Left lung (tissue), 10 donors: Measurements from ENCODE around the gene SH3RF1. TPM values are rescaled to one million over a fixed set of nuclear protein-coding genes. Genes with fewer than 3 reads are reported as not detected.
A peak's percentile ranks its signal among the peaks of the same experiment; 100 is the strongest.

Experiments
- ATAC-seq: fragments of 200-7000 bp; cut with Tn5 transposase; one replicate; pipeline ENCODE4 v1.9.1; 2020; ENCODE audit warnings: moderate library complexity
- DNase-seq, 4 donors: peaks; one replicate each; pipeline ENCODE4 v3.0.0-alpha.2; 2013 to 2020
- H3K27ac ChIP-seq, 2 donors: fragments of 200-600 bp; sonication (generic) in 1 of 2; one replicate each; pipeline versions ENCODE4 v1.5.0 to v1.8.0; 2020 to 2021
- H3K27me3 ChIP-seq, 2 donors: fragments of 200-600 bp; sonication (generic) in 1 of 2; one replicate each; pipeline versions ENCODE4 v1.5.0 to v1.8.0; 2020 to 2021
- H3K36me3 ChIP-seq, 2 donors: fragments of 200-600 bp; sonication (generic) in 1 of 2; one replicate each; pipeline versions ENCODE4 v1.5.0 to v1.8.0; 2020 to 2021
- H3K4me1 ChIP-seq, 2 donors: fragments of 200-600 bp; one replicate each; pipeline ENCODE4 v1.8.0; 2021
- H3K4me3 ChIP-seq, 2 donors: fragments of 200-600 bp; sonication (generic) in 1 of 2; one replicate each; pipeline versions ENCODE4 v1.5.0 to v1.8.0; 2020 to 2021; ENCODE audit warnings: mild to moderate bottlenecking in 1 of 2
- H3K9me3 ChIP-seq, 2 donors: fragments of 200-600 bp; sonication (generic) in 1 of 2; one replicate each; pipeline versions ENCODE4 v1.5.0 to v1.8.0; 2020 to 2021
- intact Hi-C, 2 donors: fragments of 100-400 bp; cut with DNase I; formaldehyde crosslinking; loops; one replicate each; pipeline versions ENCODE4 v1.11.2 to v1.14.2; 2022
- polyA plus RNA-seq, 6 donors: library from polyadenylated mRNA; unstranded; fragments of 120-200 nt; gene quantifications; one replicate each; pipeline ENCODE4 v1.2.1, GENCODE V29; 2013; ENCODE audit not compliant: insufficient read length in 6 of 6
- total RNA-seq, 2 donors: library from RNA; stranded (reverse); fragmentation: NEBNext Ultra II Directional; extraction: Animal tissue kit (Norgen Biotek cat#: 25700); gene quantifications; one replicate each; pipeline ENCODE4 v1.2.1, GENCODE V29; 2021
- TF ChIP-seq, protein P1 (sequence below), 2 donors: fragments of 200-600 bp; sonication (generic) in 1 of 2; IDR thresholded peaks; one replicate each; pipeline versions ENCODE4 v1.5.0 to v1.8.0; 2021; ENCODE audit warnings: antibody characterized with exemption in 2 of 2
- donor health status: DM: no; HTN: yes; CAD: no.
- donor health status: DM: no; HTN: no; CAD: no.

Gene SH3RF1
- total and polyA plus RNA-seq, 8 donors = 18.9 to 39.4 (median 20.8) TPM

DNA sequence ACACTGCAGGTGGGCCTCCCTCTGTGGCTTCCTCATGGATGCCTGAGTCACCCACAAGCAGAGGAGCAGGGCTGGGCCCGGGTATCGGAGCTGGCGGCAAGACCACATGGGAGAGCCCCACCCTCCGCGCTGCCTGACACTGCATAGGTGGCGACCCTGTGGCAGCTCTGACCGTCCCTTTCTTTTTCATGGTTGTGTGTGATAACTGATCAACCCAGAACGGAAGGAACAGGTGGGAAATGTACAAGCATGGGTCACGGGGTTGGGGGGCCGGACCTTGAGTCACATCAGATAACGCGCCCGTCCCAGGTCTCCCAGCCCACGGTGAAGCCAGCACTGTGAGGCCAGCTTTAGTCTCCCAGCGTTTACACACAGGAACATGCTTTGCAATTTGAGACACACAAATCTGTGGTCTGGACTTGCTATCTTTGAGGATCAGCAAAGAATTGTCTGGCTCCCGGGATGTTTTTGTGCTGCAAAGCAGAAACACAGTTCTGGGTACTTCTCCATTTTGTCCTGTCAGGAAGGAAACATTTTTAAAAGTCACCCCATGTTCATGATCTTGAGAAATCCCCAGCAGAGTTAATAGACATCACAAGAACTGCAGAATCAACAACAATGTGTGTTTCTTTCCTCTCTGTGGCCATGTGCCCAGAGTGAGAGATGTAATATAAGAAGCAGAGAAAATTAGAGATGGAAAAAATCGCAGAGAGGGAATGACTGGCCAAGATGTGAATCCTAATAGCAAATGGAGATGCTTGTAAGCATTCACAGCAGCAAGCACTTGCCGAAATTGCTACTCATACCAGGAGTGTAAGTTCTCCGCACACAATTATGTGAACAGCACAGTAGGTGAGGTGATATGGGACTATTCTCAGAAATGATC, 190.6 kb downstream of the SH3RF1 start:
- no peak overlapping the region for H3K4me3 ChIP-seq
- H3K27ac ChIP-seq = peak overlapping the region; percentile 73 to 91
- peak; percentile 80 for ATAC-seq

DNA sequence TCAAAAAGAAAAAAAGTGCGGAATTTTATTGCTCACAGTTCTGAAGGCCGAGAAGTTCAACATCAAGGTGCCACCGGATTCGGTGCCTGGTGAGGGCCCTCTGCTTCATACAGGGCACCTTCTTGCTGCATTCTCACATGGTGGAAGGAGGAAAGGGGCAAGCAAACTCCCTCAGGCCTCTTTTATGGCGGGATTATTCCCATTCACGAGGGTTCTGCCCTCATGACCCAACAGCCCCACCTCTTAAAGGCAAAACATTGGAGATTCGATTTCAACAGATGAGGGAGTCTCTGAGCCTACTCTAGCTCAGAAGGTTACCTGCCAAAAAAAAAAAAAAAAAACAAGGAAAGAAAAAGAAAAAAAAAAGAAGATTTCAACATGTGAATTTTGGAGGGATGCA, 196.6 kb downstream of the SH3RF1 start:
- TF ChIP-seq, protein P1, sequence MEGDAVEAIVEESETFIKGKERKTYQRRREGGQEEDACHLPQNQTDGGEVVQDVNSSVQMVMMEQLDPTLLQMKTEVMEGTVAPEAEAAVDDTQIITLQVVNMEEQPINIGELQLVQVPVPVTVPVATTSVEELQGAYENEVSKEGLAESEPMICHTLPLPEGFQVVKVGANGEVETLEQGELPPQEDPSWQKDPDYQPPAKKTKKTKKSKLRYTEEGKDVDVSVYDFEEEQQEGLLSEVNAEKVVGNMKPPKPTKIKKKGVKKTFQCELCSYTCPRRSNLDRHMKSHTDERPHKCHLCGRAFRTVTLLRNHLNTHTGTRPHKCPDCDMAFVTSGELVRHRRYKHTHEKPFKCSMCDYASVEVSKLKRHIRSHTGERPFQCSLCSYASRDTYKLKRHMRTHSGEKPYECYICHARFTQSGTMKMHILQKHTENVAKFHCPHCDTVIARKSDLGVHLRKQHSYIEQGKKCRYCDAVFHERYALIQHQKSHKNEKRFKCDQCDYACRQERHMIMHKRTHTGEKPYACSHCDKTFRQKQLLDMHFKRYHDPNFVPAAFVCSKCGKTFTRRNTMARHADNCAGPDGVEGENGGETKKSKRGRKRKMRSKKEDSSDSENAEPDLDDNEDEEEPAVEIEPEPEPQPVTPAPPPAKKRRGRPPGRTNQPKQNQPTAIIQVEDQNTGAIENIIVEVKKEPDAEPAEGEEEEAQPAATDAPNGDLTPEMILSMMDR (IDR thresholded peaks at IDR 0.05) = no peak
- intact Hi-C loops = no loop called here
- H3K4me1 ChIP-seq = peaks cover 0 to under 1% of the 10 kb centered on the region in 2 donors

More for the DNA sequence above, 190.6 kb downstream of the SH3RF1 start:
- Histone ChIP-seq H3K36me3 (no peaks in the 10 kb centered on the region), H3K9me3 (no peaks in the 10 kb centered on the region), H3K27me3 (no peaks in the 10 kb centered on the region), H3K4me1 (peaks cover 5 to 27% of the 10 kb centered on the region in 2 donors)
- intact Hi-C loops = no loop called here
- DNase-seq = peak in 3 of 4 donors; percentile 73 to 85 (median 84)
- TF ChIP-seq, protein P1 (IDR thresholded peaks at IDR 0.05) = no peak

GRCh38 chr4:169071747-169072146, 199.0 kb downstream of the SH3RF1 start:
- DNase-seq (no peak), ATAC-seq (no peak)
- Histone ChIP-seq H3K4me1 (no peaks in the 10 kb centered on the region), H3K36me3 (no peaks in the 10 kb centered on the region), H3K4me3 (no peak overlapping the region), H3K27me3 (no peaks in the 10 kb centered on the region), H3K27ac (no peak overlapping the region), H3K9me3 (peaks cover 0 to 3% of the 10 kb centered on the region in 2 donors)
- intact Hi-C loops = no loop called here
- TF ChIP-seq, protein P1 (IDR thresholded peaks at IDR 0.05) = no peak

More for the DNA sequence above, 196.6 kb downstream of the SH3RF1 start:
- Histone ChIP-seq H3K36me3 (no peaks in the 10 kb centered on the region), H3K27me3 (no peaks in the 10 kb centered on the region), H3K4me3 (no peak overlapping the region), H3K27ac (no peak overlapping the region), H3K9me3 (peaks cover 0 to 3% of the 10 kb centered on the region in 2 donors)
- DNase-seq = no peak
- no peak for ATAC-seq

DNA sequence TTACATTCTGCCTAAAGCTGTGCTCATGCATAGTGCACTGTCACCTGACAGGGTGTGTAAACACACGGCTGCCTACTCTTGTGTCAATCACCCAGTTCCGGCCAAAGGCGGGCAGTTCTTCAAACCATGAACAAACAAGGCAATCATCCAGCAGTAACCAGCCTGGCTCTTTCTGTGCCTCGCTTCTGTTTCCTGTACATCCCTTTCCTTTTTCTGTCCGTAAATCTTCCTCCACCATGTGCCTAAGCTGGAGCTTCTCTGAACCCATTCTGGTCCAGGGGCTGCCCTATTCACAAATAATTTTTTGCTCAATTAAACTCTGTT, 199.9 kb downstream of the SH3RF1 start:
- DNase-seq = peak in 1 of 4 donors; percentile 48
- Histone ChIP-seq H3K9me3 (peaks cover 0 to 3% of the 10 kb centered on the region in 2 donors), H3K4me3 (no peak overlapping the region), H3K36me3 (no peaks in the 10 kb centered on the region), H3K27me3 (no peaks in the 10 kb centered on the region), H3K27ac (peak overlapping the region; percentile 20 to 72), H3K4me1 (no peaks in the 10 kb centered on the region)
- peak; percentile 86 for ATAC-seq
- intact Hi-C loops = no loop called here
- TF ChIP-seq, protein P1 (IDR thresholded peaks at IDR 0.05) = no peak

DNA sequence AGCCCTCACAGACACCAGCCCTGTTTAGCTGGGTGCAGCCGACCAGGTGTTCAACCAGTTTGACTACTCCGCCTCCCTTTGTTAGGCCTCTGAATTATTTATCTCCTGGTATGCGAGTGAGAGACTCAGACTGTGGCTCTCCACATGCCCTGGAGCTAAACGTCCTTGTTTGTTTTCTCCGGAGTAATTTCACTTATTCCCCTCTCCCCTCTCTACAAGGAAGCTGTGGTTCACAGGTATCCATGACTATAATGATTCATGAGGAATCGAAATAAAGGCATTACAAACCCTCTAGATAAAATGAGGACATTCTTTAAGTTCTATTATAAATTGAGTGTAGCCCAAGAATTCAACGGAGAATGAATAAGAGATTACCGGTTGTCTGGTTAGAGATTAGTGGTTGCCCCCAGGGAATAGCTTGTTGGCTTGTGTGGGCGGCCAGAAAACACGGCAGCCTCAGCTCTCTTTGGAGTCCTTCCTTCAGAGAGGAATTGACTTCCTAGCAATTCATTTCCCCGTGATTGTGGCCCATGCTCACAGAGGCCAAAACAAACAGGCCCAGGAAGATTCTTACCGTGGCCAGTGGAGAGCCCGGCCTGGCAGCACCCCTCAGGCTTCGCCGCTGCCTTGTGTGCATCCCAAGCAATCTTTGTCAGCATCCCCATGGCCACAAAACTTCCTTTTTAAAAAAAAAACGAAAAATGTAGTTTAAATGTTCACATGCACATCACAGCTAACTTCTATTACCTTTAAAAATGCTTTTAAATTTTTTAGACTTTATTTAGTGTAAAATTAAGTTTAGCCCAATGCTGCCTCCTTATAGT, 200.5 kb downstream of the SH3RF1 start:
- Histone ChIP-seq H3K9me3 (peaks cover 0 to 3% of the 10 kb centered on the region in 2 donors), H3K27ac (peak overlapping the region; percentile 20 to 72), H3K4me1 (no peaks in the 10 kb centered on the region), H3K36me3 (no peaks in the 10 kb centered on the region), H3K4me3 (no peak overlapping the region), H3K27me3 (no peaks in the 10 kb centered on the region)
- TF ChIP-seq, protein P1 (IDR thresholded peaks at IDR 0.05) = no peak
- ATAC-seq (peak; percentile 91), DNase-seq (peak in 1 of 4 donors; percentile 52)
- intact Hi-C loops = no loop called here
